ENCODE results near the gene BMP5.

DNA sequence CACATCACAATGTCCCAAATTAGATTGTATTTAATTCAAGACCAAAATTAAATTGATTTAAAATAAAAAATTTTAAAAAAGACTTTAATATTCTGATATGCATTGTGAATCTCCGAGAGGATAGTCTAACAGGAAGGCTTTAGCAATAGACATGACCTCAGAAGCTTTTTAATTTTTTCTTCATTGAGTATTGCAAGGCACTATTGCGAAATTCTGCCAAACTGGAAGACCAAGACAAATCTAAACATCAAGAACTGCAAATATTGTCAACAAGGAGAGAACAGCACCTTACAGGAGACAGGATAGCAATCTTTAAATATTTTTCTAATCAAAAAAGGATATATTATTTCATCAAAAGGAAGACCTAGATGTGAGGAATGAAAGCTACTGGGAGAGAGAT lies 56.9 kb downstream of the BMP5 start:
- TF ChIP-seq, protein P1, sequence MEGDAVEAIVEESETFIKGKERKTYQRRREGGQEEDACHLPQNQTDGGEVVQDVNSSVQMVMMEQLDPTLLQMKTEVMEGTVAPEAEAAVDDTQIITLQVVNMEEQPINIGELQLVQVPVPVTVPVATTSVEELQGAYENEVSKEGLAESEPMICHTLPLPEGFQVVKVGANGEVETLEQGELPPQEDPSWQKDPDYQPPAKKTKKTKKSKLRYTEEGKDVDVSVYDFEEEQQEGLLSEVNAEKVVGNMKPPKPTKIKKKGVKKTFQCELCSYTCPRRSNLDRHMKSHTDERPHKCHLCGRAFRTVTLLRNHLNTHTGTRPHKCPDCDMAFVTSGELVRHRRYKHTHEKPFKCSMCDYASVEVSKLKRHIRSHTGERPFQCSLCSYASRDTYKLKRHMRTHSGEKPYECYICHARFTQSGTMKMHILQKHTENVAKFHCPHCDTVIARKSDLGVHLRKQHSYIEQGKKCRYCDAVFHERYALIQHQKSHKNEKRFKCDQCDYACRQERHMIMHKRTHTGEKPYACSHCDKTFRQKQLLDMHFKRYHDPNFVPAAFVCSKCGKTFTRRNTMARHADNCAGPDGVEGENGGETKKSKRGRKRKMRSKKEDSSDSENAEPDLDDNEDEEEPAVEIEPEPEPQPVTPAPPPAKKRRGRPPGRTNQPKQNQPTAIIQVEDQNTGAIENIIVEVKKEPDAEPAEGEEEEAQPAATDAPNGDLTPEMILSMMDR (conservative IDR thresholded peaks at IDR 0.05 in 1 of 2, IDR thresholded peaks at IDR 0.05 in 1 of 2; ENCODE audit: low read depth in 1 of 2, low read length in 2 of 2), result no peak
- no peak for TF ChIP-seq EZH2 (IDR thresholded peaks at IDR 0.05; ENCODE audit: low read length, missing control alignments)
